Mesothelial cell of epicardium (in vitro differentiated cells): ENCODE measurements around the gene FAM78A. TPM values are rescaled to one million over a fixed set of nuclear protein-coding genes. Genes with fewer than 3 reads are reported as not detected.

ENCODE experiments used
- DNase-seq, 2 experiments: peaks; one replicate each; pipeline ENCODE4 v3.0.0; 2021; ENCODE audit warnings: low spot score in 2 of 2; ENCODE audit not compliant: unreplicated experiment in 2 of 2
- H3K27ac Mint-ChIP-seq: 2 replicates; pipeline ENCODE4 v1.8.0; 2021; ENCODE audit warnings: mixed read lengths
- H3K27me3 Mint-ChIP-seq: 2 replicates; pipeline ENCODE4 v1.8.0; 2021; ENCODE audit warnings: low read depth, mixed read lengths
- H3K36me3 Mint-ChIP-seq: 2 replicates; pipeline ENCODE4 v1.8.0; 2021; ENCODE audit warnings: mixed read lengths
- H3K4me1 Mint-ChIP-seq: 2 replicates; pipeline ENCODE4 v1.8.0; 2021; ENCODE audit warnings: mixed read lengths
- H3K4me3 Mint-ChIP-seq: 2 replicates; pipeline ENCODE4 v1.8.0; 2021; ENCODE audit warnings: mild to moderate bottlenecking, moderate library complexity, mixed read lengths
- H3K9me3 Mint-ChIP-seq: 2 replicates; pipeline ENCODE4 v1.8.0; 2021; ENCODE audit warnings: mixed read lengths
- total RNA-seq: library from RNA; stranded (reverse); gene quantifications from 3 replicates; pipeline ENCODE4 v1.2.1, GENCODE V29; 2021
- TF ChIP-seq, protein P1 (sequence below): fragments of 200-600 bp; sonication (generic); IDR thresholded peaks from one replicate; pipeline ENCODE4 v1.5.0; 2021; ENCODE audit warnings: antibody characterized with exemption; ENCODE audit not compliant: unreplicated experiment

Gene FAM78A
- total RNA-seq, 1 donor from 2014 or later = 0.80 TPM

DNA sequence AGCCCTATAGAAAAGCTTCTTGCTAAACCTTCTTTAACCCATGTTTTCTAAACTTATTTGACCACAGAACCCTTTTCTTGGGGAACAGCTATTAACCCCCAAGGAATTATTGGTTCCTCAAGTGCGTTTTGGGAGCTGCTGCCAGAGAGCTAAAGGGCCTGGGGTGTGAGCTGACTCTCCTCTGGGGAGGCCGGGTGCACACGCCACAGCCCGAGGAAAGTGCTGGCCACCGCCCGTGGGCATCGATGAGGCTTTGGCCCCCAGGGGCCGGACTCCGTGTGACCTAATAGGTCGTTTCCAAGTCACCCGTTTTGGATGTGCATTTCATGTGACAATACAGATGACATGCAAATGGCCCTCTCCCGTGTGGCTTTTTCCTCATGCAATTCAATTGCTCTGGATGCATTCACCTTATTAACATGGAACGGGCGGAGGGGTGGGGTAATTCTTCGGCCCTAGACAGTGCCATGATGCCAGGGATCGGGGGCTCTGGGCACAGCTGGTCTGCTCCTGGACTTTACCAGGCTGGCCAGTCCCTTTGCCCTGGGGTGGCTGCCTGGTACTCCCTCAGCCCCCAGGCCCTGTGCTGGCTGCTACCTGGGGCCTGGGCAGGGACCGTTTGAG lies 32.7 kb upstream of the FAM78A start:
- H3K9me3 Mint-ChIP-seq = no peaks in the 10 kb centered on the region
- no peaks in the 10 kb centered on the region for H3K36me3 Mint-ChIP-seq
- no peak overlapping the region for H3K4me3 Mint-ChIP-seq
- DNase-seq = no peak
- H3K27ac Mint-ChIP-seq = no peak overlapping the region
- TF ChIP-seq, protein P1, sequence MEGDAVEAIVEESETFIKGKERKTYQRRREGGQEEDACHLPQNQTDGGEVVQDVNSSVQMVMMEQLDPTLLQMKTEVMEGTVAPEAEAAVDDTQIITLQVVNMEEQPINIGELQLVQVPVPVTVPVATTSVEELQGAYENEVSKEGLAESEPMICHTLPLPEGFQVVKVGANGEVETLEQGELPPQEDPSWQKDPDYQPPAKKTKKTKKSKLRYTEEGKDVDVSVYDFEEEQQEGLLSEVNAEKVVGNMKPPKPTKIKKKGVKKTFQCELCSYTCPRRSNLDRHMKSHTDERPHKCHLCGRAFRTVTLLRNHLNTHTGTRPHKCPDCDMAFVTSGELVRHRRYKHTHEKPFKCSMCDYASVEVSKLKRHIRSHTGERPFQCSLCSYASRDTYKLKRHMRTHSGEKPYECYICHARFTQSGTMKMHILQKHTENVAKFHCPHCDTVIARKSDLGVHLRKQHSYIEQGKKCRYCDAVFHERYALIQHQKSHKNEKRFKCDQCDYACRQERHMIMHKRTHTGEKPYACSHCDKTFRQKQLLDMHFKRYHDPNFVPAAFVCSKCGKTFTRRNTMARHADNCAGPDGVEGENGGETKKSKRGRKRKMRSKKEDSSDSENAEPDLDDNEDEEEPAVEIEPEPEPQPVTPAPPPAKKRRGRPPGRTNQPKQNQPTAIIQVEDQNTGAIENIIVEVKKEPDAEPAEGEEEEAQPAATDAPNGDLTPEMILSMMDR = no peak
- peaks cover 14% of the 10 kb centered on the region for H3K27me3 Mint-ChIP-seq
- H3K4me1 Mint-ChIP-seq = no peaks in the 10 kb centered on the region

DNA sequence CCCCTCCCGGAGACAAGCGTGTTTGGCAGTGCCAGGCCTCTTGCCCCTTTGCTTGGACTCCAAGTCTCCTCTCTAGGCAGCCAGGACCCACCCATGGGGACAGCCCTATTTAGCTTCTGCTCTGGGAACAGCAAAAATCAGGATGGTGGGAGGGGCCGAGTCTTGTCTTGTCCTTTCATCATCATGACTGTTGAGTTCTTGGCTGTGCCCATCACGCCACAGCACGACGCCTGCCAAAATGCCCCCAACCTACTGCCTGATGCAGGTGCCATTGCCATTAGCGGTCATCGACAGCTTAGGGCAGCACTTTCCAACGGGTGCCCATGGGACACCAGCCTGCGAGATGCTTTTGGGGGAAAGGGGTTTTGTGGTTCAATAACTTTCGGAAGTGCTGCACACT lies 32.1 kb upstream of the FAM78A start:
- no peak for DNase-seq
- Mint-ChIP-seq H3K27ac (no peak overlapping the region), H3K36me3 (no peaks in the 10 kb centered on the region), H3K9me3 (no peaks in the 10 kb centered on the region), H3K4me3 (no peak overlapping the region), H3K27me3 (peaks cover 14% of the 10 kb centered on the region), H3K4me1 (no peaks in the 10 kb centered on the region)
- TF ChIP-seq, protein P1 = no peak

DNA sequence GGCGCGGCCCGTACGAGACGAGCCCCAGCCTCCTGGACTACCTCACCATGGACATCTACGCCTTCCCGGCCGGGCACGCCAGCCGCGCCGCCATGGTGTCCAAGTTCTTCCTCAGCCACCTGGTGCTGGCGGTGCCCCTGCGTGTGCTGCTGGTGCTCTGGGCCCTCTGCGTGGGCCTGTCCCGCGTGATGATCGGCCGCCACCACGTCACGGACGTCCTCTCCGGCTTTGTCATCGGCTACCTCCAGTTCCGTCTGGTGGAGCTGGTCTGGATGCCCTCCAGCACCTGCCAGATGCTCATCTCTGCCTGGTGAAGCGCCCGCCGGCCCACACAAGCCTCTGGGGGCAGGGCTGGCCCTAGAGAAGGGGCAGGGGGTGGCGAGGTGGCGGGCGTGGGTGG lies 31.7 kb upstream of the FAM78A start:
- peaks cover 14% of the 10 kb centered on the region for H3K27me3 Mint-ChIP-seq
- H3K27ac Mint-ChIP-seq = no peak overlapping the region
- TF ChIP-seq, protein P1 = no peak
- no peaks in the 10 kb centered on the region for H3K36me3 Mint-ChIP-seq
- no peaks in the 10 kb centered on the region for H3K4me1 Mint-ChIP-seq
- H3K9me3 Mint-ChIP-seq = no peaks in the 10 kb centered on the region
- DNase-seq = no peak
- no peak overlapping the region for H3K4me3 Mint-ChIP-seq

DNA sequence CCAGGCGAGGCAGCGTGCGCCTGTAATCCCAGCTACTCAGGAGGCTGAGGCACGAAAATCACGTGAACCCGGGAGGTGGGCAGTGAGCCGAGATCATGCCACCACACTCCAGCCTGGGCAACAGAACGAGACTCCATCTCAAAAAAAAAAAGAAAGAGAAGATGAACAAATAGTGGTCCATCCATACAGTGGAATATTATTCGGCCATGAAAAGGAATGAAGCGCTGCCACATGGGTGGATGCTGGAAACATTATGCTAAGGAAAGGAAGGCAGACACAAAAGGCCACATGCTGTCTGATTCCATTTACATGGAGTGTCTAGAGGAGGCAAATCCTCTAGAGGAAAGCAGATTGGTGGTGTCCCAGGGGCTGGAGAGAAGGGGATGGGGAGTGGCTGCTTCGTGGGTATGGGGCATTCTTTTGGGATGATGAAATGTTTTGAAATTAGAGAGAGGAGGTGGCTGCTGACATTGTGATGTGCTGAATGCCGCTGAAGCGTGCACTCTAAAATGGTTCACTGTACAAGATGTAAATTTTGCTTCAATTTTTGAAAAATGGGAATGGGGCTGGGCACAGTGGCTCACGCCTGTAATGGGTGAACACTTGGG lies 30.2 kb upstream of the FAM78A start:
- no peak for DNase-seq
- H3K9me3 Mint-ChIP-seq = no peaks in the 10 kb centered on the region
- H3K4me1 Mint-ChIP-seq = no peaks in the 10 kb centered on the region
- TF ChIP-seq, protein P1 = no peak
- H3K36me3 Mint-ChIP-seq = no peaks in the 10 kb centered on the region
- H3K27me3 Mint-ChIP-seq = peaks cover 14% of the 10 kb centered on the region
- H3K4me3 Mint-ChIP-seq = no peak overlapping the region
- no peak overlapping the region for H3K27ac Mint-ChIP-seq

DNA sequence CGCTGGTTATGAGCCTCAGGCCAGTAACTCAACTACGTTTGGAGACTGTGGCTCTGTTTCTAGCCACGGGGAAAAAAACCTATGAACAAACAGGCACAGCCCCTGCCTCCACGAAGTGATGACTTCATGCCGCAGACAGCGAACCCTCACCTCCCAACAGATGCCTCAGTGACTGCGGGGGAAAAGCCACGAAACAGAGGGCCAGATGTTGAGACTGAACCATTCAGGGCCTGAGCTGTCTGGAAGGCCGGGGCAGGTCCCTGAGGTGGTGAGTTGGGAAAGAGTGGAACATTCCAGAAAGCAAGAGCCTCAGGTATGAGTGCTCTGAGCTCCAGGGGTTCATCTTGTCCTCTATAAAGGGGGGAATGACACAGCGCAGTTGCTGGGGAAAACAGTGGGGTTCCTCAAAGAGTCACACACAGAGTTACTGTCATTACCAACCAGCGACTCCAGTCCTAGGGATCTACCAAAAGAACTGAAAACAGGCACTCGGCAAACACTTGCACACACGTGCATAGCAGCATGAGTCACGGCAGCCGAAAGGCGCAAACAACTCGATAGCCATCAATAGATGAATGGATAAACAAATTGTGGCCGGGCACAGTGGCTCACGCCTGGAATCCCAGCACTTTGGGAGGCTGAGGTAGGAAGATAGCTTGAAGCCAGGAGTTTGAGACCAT lies 28.5 kb upstream of the FAM78A start:
- DNase-seq = no peak
- no peak overlapping the region for H3K27ac Mint-ChIP-seq
- peaks cover 8% of the 10 kb centered on the region for H3K27me3 Mint-ChIP-seq
- H3K4me1 Mint-ChIP-seq = no peaks in the 10 kb centered on the region
- TF ChIP-seq, protein P1 = no peak
- no peaks in the 10 kb centered on the region for H3K9me3 Mint-ChIP-seq
- no peak overlapping the region for H3K4me3 Mint-ChIP-seq
- no peaks in the 10 kb centered on the region for H3K36me3 Mint-ChIP-seq
